ENCODE measurements around the gene TAF1L.

The TAF1L gene

DNA sequence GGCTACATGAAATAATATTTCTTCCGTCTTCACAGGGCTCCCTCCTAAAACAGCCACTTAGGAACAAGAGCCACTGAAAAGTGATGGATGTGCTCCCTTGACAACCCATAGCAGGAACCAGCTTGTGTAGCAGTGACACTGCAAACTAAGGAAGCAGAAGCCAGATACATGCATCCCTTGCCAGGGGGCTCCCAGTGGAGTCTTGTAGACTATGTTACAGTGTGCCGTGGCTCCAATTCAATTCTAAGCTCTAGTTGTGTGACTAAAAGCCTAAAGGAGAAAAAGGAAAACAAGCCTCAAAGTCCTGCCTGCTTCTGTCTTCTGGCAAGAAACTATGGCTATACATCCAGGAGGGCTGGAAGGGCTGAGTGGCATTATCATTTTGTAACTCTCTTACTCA lies 12.2 kb upstream of the TAF1L start:
- TF ChIP-seq, protein P1, sequence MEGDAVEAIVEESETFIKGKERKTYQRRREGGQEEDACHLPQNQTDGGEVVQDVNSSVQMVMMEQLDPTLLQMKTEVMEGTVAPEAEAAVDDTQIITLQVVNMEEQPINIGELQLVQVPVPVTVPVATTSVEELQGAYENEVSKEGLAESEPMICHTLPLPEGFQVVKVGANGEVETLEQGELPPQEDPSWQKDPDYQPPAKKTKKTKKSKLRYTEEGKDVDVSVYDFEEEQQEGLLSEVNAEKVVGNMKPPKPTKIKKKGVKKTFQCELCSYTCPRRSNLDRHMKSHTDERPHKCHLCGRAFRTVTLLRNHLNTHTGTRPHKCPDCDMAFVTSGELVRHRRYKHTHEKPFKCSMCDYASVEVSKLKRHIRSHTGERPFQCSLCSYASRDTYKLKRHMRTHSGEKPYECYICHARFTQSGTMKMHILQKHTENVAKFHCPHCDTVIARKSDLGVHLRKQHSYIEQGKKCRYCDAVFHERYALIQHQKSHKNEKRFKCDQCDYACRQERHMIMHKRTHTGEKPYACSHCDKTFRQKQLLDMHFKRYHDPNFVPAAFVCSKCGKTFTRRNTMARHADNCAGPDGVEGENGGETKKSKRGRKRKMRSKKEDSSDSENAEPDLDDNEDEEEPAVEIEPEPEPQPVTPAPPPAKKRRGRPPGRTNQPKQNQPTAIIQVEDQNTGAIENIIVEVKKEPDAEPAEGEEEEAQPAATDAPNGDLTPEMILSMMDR (IDR thresholded peaks at IDR 0.05): no peak

DNA sequence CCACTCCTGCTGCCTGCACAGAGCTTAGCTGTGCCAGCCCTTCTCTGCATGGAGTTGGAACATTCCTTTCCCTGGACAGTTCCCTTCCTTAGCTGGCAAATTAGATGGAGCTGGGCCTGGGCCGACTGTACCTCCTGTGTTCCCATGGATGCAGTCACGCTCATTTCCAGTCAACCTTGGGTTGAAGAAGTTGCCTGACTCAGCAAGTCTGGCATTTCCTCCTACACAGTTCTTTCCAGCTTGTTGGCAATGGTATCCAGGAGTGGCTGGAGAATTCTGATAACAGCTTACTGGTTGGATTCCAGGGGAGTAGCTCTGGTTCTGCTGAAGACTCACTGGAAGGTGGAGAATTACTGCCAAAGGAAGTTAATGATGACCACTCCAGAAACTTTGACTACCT lies 9.2 kb upstream of the TAF1L start:
- TF ChIP-seq, protein P1 (IDR thresholded peaks at IDR 0.05): no peak

DNA sequence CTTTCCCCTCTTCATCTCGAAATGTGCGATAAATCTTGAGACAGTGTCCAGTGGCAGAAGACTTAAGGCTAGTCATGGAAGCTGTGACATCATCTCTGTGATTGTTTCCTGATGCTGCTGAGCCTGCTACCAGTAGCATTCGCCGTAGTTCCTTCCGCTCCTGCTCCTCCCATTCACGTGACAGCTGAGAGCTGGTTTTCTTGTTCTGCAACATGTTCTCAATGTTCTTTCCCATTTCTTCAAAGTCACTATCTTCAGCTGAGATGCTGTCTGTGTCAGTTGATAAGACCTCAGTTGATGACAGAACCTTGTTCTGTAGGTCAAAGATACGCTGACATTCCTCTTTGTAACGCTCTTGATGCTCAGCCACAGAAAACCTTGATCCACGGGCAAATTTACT lies 3.5 kb downstream of the TAF1L start:
- TF ChIP-seq, protein P1 (IDR thresholded peaks at IDR 0.05): no peak

DNA sequence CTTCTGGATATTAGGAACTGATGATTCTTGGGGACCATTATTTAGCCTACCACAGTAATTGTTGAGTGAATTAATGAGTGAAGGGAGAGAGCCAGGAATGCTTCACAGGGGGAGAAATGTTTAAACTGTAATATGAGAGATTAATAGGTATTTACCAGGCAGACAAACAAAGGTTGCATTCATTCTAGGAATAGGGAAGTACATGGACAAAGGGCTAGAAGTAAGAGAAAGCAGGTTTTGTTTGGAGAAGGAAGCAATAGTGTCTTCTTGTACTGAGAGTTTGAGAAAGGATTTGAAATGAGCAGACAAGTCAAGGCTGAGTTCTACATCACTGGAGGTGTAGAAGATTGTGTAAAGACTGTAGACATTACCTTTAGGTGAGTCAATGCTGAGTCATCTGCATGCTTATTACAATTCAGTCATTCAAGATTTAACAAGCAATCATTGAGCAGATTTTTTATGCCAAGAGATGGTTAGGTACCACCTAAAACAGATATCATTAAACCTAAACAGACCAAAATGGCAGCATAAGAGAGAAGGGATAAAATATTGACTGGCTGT lies 8.0 kb downstream of the TAF1L start:
- TF ChIP-seq, protein P1 (IDR thresholded peaks at IDR 0.05): no peak

DNA sequence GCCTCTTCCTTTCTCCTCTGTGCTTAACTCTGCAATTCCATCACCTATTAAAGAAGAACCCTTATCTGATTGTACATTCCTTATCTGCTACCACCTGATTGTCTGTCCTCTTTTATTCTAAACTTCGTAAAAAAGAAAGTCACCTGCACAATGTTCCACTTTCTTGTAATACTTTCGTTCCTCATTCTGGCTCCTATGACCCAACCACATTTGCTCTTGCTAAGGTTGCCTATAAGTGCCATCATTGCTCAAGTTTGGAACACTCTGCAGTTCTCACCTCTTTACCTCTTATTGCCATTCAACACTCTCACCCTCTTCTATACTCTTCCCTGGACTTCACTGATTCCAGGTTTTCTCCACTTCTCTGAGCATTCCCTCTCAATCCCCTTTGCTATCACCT lies 10.1 kb downstream of the TAF1L start:
- TF ChIP-seq, protein P1 (IDR thresholded peaks at IDR 0.05): no peak

DNA sequence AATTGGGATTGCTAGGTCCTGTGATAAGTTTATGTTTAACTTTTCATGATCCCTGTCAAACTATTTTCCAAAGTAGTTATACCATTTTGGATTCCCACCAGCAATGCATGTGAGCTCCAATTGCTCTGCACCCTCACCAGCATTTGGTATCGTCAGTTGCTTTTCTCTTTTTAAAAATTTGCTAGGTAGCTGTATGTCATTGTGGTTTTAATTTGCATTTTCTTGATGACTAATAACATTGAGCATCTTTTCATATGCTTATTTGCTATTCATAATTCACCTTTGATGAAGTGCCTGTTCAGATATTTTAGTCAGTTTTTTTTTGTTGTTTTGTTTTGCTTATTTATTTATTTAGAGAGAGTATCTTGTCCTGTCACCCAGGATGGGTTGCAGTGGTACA lies 12.5 kb downstream of the TAF1L start:
- TF ChIP-seq, protein P1 (IDR thresholded peaks at IDR 0.05): no peak

DNA sequence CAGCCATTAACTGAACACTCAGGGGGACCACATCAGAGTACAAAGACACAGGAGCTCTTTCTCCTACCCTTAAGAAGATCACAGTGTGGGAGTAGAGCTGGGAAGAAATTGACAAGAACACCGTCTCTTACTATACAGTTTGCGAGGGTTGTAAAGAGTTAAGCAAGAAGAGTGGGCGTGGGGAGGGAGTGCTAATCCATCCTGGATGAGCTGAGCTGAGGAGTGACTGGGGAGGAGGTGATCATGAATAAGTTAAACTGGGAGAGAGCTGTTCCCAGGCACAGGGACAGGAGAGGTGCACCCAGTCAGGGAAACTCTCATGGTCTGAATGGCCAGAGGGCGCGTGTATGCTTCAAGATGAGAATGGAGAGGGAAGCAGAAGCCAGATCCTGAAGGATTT lies 17.2 kb downstream of the TAF1L start:
- TF ChIP-seq, protein P1 (IDR thresholded peaks at IDR 0.05): no peak

DNA sequence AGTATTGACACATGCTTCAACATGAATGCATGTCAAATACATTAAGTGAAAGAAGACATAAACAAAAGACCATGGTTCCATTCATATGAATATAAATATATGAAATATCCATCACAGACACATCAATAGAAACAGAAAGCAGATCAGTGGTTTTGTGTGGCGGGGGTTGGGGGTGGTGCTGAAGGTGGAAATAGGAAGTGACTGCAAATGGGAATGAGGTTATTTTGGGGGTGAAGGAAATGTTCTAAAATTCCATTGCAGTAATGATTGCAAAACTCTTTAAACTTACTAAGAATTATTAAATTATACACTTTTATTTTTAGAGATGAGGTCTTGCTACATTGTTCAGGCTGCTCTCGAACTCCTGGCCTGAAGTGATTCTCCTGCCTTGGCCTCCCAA lies 28.7 kb downstream of the TAF1L start:
- TF ChIP-seq, protein P1 (IDR thresholded peaks at IDR 0.05): no peak

Measured in LNCAP (cell line).